Measurements from ENCODE around the gene ZCCHC13.

- no peak for TF ChIP-seq CTCF (IDR thresholded peaks at IDR 0.05)
- TF ChIP-seq POLR2A (IDR thresholded peaks at IDR 0.05), result no peak
These were observed 34.9 kb downstream of the ZCCHC13 start for GRCh38 chrX:74338852-74339251.

All from breast epithelium (tissue), 3 donors.